Keratinocyte (primary cell): ENCODE data around the gene GAS2. TPM values are rescaled to one million over a fixed set of nuclear protein-coding genes. Genes with fewer than 3 reads are reported as not detected.

Experiments used
- DNase-seq: peaks from one replicate; pipeline ENCODE4 v3.0.0-alpha.2; 2011; ENCODE audit warnings: low read depth, missing footprints, low spot score
- FAIRE-seq: peaks from 2 replicates; lab custom pipeline; 2011; peaks lifted over from hg19 to GRCh38; lab: Jason Lieb, UNC
- H2AFZ ChIP-seq: 2 replicates; pipeline ENCODE4 v1.6.0; 2012; ENCODE audit warnings: low read length, control low read depth, inconsistent platforms; ENCODE audit not compliant: control insufficient read depth
- H3K27ac ChIP-seq: 2 replicates; pipeline ENCODE4 v1.5.1; 2011; ENCODE audit warnings: low read length; ENCODE audit not compliant: control insufficient read depth, insufficient read depth
- H3K27me3 ChIP-seq: 3 replicates; pipeline ENCODE4 v1.6.0; 2011; ENCODE audit warnings: low read length; ENCODE audit not compliant: control insufficient read depth, insufficient read depth; ENCODE audit errors: extremely low read depth
- H3K36me3 ChIP-seq, 2 experiments: 2 replicates in 1 of 2; 3 replicates in 1 of 2; pipeline ENCODE4 v1.5.1; 2011; ENCODE audit warnings: low read length in 2 of 2, mild to moderate bottlenecking in 1 of 2; ENCODE audit not compliant: control insufficient read depth in 2 of 2, insufficient read depth in 2 of 2; ENCODE audit errors: extremely low read depth in 1 of 2
- H3K4me1 ChIP-seq: 3 replicates; pipeline ENCODE4 v1.5.1; 2011; ENCODE audit warnings: low read length; ENCODE audit not compliant: control insufficient read depth, insufficient read depth; ENCODE audit errors: extremely low read depth
- H3K4me2 ChIP-seq: 3 replicates; pipeline ENCODE4 v1.6.0; 2011; ENCODE audit warnings: low read depth, low read length; ENCODE audit not compliant: control insufficient read depth, insufficient read depth; ENCODE audit errors: extremely low read depth
- H3K4me3 ChIP-seq, 3 experiments: fragments of 200-600 bp in 1 of 3; sonication (generic) in 1 of 3; 2 replicates in 2 of 3; 3 replicates in 1 of 3; pipeline ENCODE4 v1.5.1; 2011 to 2016; ENCODE audit warnings: low read length in 3 of 3, mild to moderate bottlenecking in 3 of 3, control low read depth in 2 of 3, inconsistent platforms in 1 of 3, low read depth in 1 of 3, mixed read lengths in 1 of 3, mixed run types in 1 of 3, moderate library complexity in 1 of 3; ENCODE audit not compliant: control insufficient read depth in 2 of 3, insufficient read depth in 2 of 3; ENCODE audit errors: extremely low read depth in 1 of 3
- H3K79me2 ChIP-seq: 2 replicates; pipeline ENCODE4 v1.6.0; 2012; ENCODE audit warnings: low read length; ENCODE audit not compliant: control insufficient read depth, insufficient read depth
- H3K9ac ChIP-seq: 3 replicates; pipeline ENCODE4 v1.6.0; 2011; ENCODE audit warnings: low read length; ENCODE audit not compliant: control insufficient read depth, insufficient read depth; ENCODE audit errors: extremely low read depth
- H3K9me1 ChIP-seq: 3 replicates; pipeline ENCODE4 v1.6.0; 2011; ENCODE audit warnings: low read length; ENCODE audit not compliant: control insufficient read depth, insufficient read depth; ENCODE audit errors: extremely low read depth
- H3K9me3 ChIP-seq: 2 replicates; pipeline ENCODE4 v1.5.1; 2012; ENCODE audit warnings: low read depth, low read length; ENCODE audit not compliant: control insufficient read depth
- H4K20me1 ChIP-seq: 3 replicates; pipeline ENCODE4 v1.6.0; 2011; ENCODE audit warnings: low read length; ENCODE audit not compliant: control insufficient read depth, insufficient read depth; ENCODE audit errors: extremely low read depth
- CTCF ChIP-seq, 3 experiments: IDR thresholded peaks in 1 of 3; conservative IDR thresholded peaks in 1 of 3; optimal IDR thresholded peaks in 1 of 3; 2 replicates in 2 of 3; 3 replicates in 1 of 3; pipeline versions ENCODE3 to v1.5.1; 2011; ENCODE audit warnings: low read length in 3 of 3, mild to moderate bottlenecking in 3 of 3, moderate library complexity in 2 of 3, control low read depth in 1 of 3, inconsistent platforms in 1 of 3; ENCODE audit not compliant: insufficient read depth in 2 of 3; ENCODE audit errors: extremely low read depth in 1 of 3
- EZH2 ChIP-seq: IDR thresholded peaks from one replicate; pipeline ENCODE4 v1.6.1; 2012; ENCODE audit warnings: inconsistent platforms, mild to moderate bottlenecking, low read length, moderate library complexity
- dilution Hi-C: fragments of 300-500 bp; cut with MboI; formaldehyde crosslinking; loops from one replicate; pipeline ENCODE4 v1.7.0; 2020; ENCODE audit warnings: low sequenced_read_pairs; ENCODE audit not compliant: extremely low pct_ligation_motif_present
- polyA plus RNA-seq, 5 experiments: library from polyadenylated mRNA; depleted of rRNA in 3 of 5; stranded (reverse) in 3 of 5; stranded (forward) in 1 of 5; unstranded in 1 of 5; fragments of >200 nt; gene quantifications; 1 replicate in 1 of 5; 2 replicates in 3 of 5; 3 replicates in 1 of 5; pipeline versions ENCODE4 v1.2.1 to v1.2.3, GENCODE V29; 2011 to 2012; ENCODE audit warnings: missing spikeins in 2 of 5, low read depth in 1 of 5, low replicate concordance in 1 of 5

The GAS2 gene
- polyA plus RNA-seq, 1 donor (not counting 4 experiments of a cell fraction or from before 2014, with no cell fraction given): 0.62 TPM

- dilution Hi-C loops: no loop called here
- DNase-seq (no peak), FAIRE-seq (no peak)
Observed at GRCh38 chr11:22715971-22716370, 49.6 kb downstream of the GAS2 start.

GRCh38 chr11:22720457-22720856 lies 54.0 kb downstream of the GAS2 start:
- Histone ChIP-seq H3K4me1 (no peaks in the 10 kb centered on the region), H3K9ac (no peak overlapping the region), H3K27me3 (no peaks in the 10 kb centered on the region), H3K27ac (no peak overlapping the region), H3K9me3 (no peaks in the 10 kb centered on the region), H2AFZ (no peak overlapping the region), H3K4me3 (no peak overlapping the region), H4K20me1 (no peaks in the 10 kb centered on the region), H3K4me2 (no peak overlapping the region), H3K79me2 (no peaks in the 10 kb centered on the region), H3K9me1 (no peaks in the 10 kb centered on the region), H3K36me3 (no peaks in the 10 kb centered on the region)
- FAIRE-seq: no peak
- dilution Hi-C loops: no loop called here
- TF ChIP-seq CTCF (optimal IDR thresholded peaks at IDR 0.05 in 1 of 3, IDR thresholded peaks at IDR 0.05 in 1 of 3, conservative IDR thresholded peaks at IDR 0.05 in 1 of 3; ENCODE audit: extremely low read depth in 1 of 3, insufficient read depth in 2 of 3, low read length in 3 of 3): no peak
- TF ChIP-seq EZH2: no peak
- DNase-seq: no peak

More at GRCh38 chr11:22715971-22716370, 49.6 kb downstream of the GAS2 start:
- Histone ChIP-seq H3K36me3 (no peaks in the 10 kb centered on the region), H2AFZ (no peak overlapping the region), H3K27ac (no peak overlapping the region), H4K20me1 (no peaks in the 10 kb centered on the region), H3K27me3 (no peaks in the 10 kb centered on the region), H3K9me1 (no peaks in the 10 kb centered on the region), H3K9ac (no peak overlapping the region), H3K4me1 (peaks cover 17% of the 10 kb centered on the region), H3K79me2 (no peaks in the 10 kb centered on the region), H3K9me3 (no peaks in the 10 kb centered on the region), H3K4me2 (no peak overlapping the region), H3K4me3 (no peak overlapping the region)
- no peak for TF ChIP-seq CTCF (optimal IDR thresholded peaks at IDR 0.05 in 1 of 3, IDR thresholded peaks at IDR 0.05 in 1 of 3, conservative IDR thresholded peaks at IDR 0.05 in 1 of 3; ENCODE audit: extremely low read depth in 1 of 3, insufficient read depth in 2 of 3, low read length in 3 of 3)
- TF ChIP-seq EZH2: no peak
